HepG2 (cell line): ENCODE data around the gene ZSWIM6. TPM values are rescaled to one million over a fixed set of nuclear protein-coding genes. Genes with fewer than 3 reads are reported as not detected.

Experiments used
- ATAC-seq: fragments of 200-7000 bp; cut with Tn5 transposase; 3 replicates; pipeline ENCODE4 v1.9.1; 2020; ENCODE audit warnings: mild to moderate bottlenecking, moderate library complexity
- BruUV-seq: library from RNA; stranded (reverse); fragments of 400-500 nt; replicated peaks from 2 replicates; lab custom pipeline; 2021; lab: Mats Ljungman, UMichigan
- CTCF ChIA-PET: fragments of 300-600 bp; formaldehyde crosslinking; extraction: SDS; loops from one replicate; lab custom pipeline; 2021; ENCODE audit warnings: low total read pairs, inconsistent platforms, low intra/inter-chr PET ratio; lab: Yijun Ruan, JAX
- POLR2A ChIA-PET: fragments of 350-600 bp; sonication (Branson Sonifier 250); formaldehyde crosslinking; loops from one replicate; lab custom pipeline; 2020; ENCODE audit warnings: antibody characterized with exemption, inconsistent platforms; lab: Yijun Ruan, JAX
- DNase-seq: peaks from one replicate; pipeline ENCODE4 v3.0.0-alpha.2; 2015; ENCODE audit warnings: low spot score
- FAIRE-seq: peaks from 3 replicates; lab custom pipeline; 2011; peaks lifted over from hg19 to GRCh38; lab: Jason Lieb, UNC
- H2AFZ ChIP-seq: one replicate; pipeline ENCODE4 v1.6.1; 2011; ENCODE audit warnings: low read length, inconsistent platforms
- H3K27ac ChIP-seq: fragments of 300-600 bp; 3 replicates; pipeline ENCODE4 v1.8.0; 2011; ENCODE audit warnings: mixed run types, mild to moderate bottlenecking, mixed read lengths, low read length, inconsistent platforms; ENCODE audit not compliant: insufficient read depth; ENCODE audit errors: extremely low read length
- H3K27me3 ChIP-seq, 2 experiments: fragments of 200-600 bp in 1 of 2; 2 replicates in 1 of 2; 3 replicates in 1 of 2; pipeline versions ENCODE4 v1.6.0 to v1.8.0; 2011; ENCODE audit warnings: low read length in 2 of 2, mild to moderate bottlenecking in 2 of 2, moderate library complexity in 2 of 2, inconsistent platforms in 1 of 2; ENCODE audit not compliant: insufficient read depth in 2 of 2, control insufficient read depth in 1 of 2
- H3K36me3 ChIP-seq, 2 experiments: fragments of 200-600 bp in 1 of 2; replicated peaks in 1 of 2; 2 replicates in 1 of 2; 3 replicates in 1 of 2; pipeline versions ENCODE4 v1.5.1 to v1.8.0; 2011; ENCODE audit warnings: low read length in 2 of 2, inconsistent platforms in 1 of 2; ENCODE audit not compliant: insufficient read depth in 2 of 2, control insufficient read depth in 1 of 2
- H3K4me1 ChIP-seq: 2 replicates; pipeline ENCODE4 v1.5.1; 2012; ENCODE audit warnings: low read length, inconsistent platforms; ENCODE audit not compliant: insufficient read depth
- H3K4me2 ChIP-seq: 2 replicates; pipeline ENCODE4 v1.6.0; 2011; ENCODE audit warnings: low read depth, low read length, inconsistent platforms
- H3K4me3 ChIP-seq, 3 experiments: fragments of 200-600 bp in 1 of 3; sonication (generic), shearing (Covaris generic) in 1 of 3; replicated peaks in 1 of 3; 2 replicates each; pipeline ENCODE4 v1.5.1; 2011 to 2016; ENCODE audit warnings: low read length in 3 of 3, inconsistent platforms in 2 of 3, low read depth in 2 of 3, mild to moderate bottlenecking in 2 of 3, control low read depth in 1 of 3, mixed read lengths in 1 of 3; ENCODE audit not compliant: insufficient read depth in 1 of 3
- H3K79me2 ChIP-seq: one replicate; pipeline ENCODE4 v1.6.1; 2011; ENCODE audit warnings: low read length, inconsistent platforms; ENCODE audit not compliant: insufficient read depth
- H3K9ac ChIP-seq: 2 replicates; pipeline ENCODE4 v1.6.0; 2011; ENCODE audit warnings: mild to moderate bottlenecking, low read depth, low read length, inconsistent platforms; ENCODE audit not compliant: insufficient read depth
- H3K9me3 ChIP-seq: 2 replicates; pipeline ENCODE4 v1.5.1; 2012; ENCODE audit warnings: mild to moderate bottlenecking, low read length
- H4K20me1 ChIP-seq: 2 replicates; pipeline ENCODE4 v1.6.0; 2011; ENCODE audit warnings: inconsistent platforms, mild to moderate bottlenecking, low read length, moderate library complexity; ENCODE audit not compliant: insufficient read depth
- IRF2 ChIP-seq: IDR thresholded peaks from 2 replicates; pipeline ENCODE4 v1.6.1; 2018; ENCODE audit warnings: missing genetic modification reagents, missing compliant biosample characterization
- KDM4B ChIP-seq: sonication (generic); formaldehyde crosslinking; IDR thresholded peaks from 2 replicates; pipeline ENCODE4 v1.4.0; 2020; ENCODE audit warnings: missing genetic modification reagents
- MTF2 ChIP-seq: sonication (generic); formaldehyde crosslinking; IDR thresholded peaks from 2 replicates; pipeline ENCODE4 v1.5.0; 2020; ENCODE audit warnings: missing genetic modification reagents, borderline replicate concordance
- NCOA2 ChIP-seq: sonication (generic); formaldehyde crosslinking; IDR thresholded peaks from 2 replicates; pipeline ENCODE4 v1.8.0; 2022; ENCODE audit warnings: inconsistent platforms
- POGZ ChIP-seq: sonication (generic); formaldehyde crosslinking; IDR thresholded peaks from 2 replicates; pipeline ENCODE4 v1.4.0; 2020; ENCODE audit warnings: mild to moderate bottlenecking, missing genetic modification reagents
- SNAI1 ChIP-seq: sonication (generic); formaldehyde crosslinking; IDR thresholded peaks from 2 replicates; pipeline ENCODE4 v1.5.0; 2020; ENCODE audit warnings: mild to moderate bottlenecking, missing genetic modification reagents, borderline replicate concordance
- TCF7L2 ChIP-seq: IDR thresholded peaks from 2 replicates; pipeline ENCODE4 v1.6.1; 2011; ENCODE audit warnings: mild to moderate bottlenecking, low read depth, low read length, moderate library complexity
- ZNF12 ChIP-seq: sonication (generic); formaldehyde crosslinking; IDR thresholded peaks from 2 replicates; pipeline ENCODE4 v1.5.0; 2020; ENCODE audit warnings: missing genetic modification reagents
- ZNF282 ChIP-seq: fragments of 450-650 bp; IDR thresholded peaks from 2 replicates; pipeline ENCODE4 v1.6.1; 2018; ENCODE audit not compliant: partially characterized antibody
- WGBS: methylation state at CpG from one replicate; pipeline ENCODE4 v1.1.6; 2017; ENCODE audit warnings: low lambda C conversion rate; 5-methylcytosine and 5-hydroxymethylcytosine counted together
- in situ Hi-C: cut with HindIII; loops from 2 replicates; pipeline ENCODE4 v1.10.0; 2017; ENCODE audit warnings: low pct_unique_long_range_greater_than_20kb; ENCODE audit not compliant: extremely low pct_ligation_motif_present
- intact Hi-C: fragments of 100-400 bp; cut with micrococcal nuclease; formaldehyde crosslinking; loops from one replicate; pipeline ENCODE4 v1.10.0; 2022; ENCODE audit not compliant: unreplicated experiment
- polyA plus RNA-seq, 8 experiments: library from polyadenylated mRNA; depleted of rRNA in 3 of 8; stranded (reverse) in 7 of 8; unstranded in 1 of 8; fragments of >200 nt; fragmentation: Illumina TruSeq in 4 of 8; extraction: Trizol in 4 of 8; gene quantifications; 2 replicates each; pipeline versions ENCODE4 v1.2.1 to v1.2.3, GENCODE V29; 2011 to 2016; ENCODE audit warnings: low read depth in 4 of 8, missing spikeins in 1 of 8, mixed read lengths in 1 of 8; ENCODE audit not compliant: insufficient read depth in 1 of 8
- total RNA-seq, 5 experiments: library from RNA; depleted of rRNA; stranded (reverse); fragments of >200 nt; fragmentation: Illumina TruSeq; extraction: Trizol; gene quantifications; 2 replicates each; pipeline ENCODE4 v1.2.3, GENCODE V29; 2016; ENCODE audit warnings: low read depth in 1 of 5
- TF ChIP-seq, protein P1 (sequence below): sonication (generic); formaldehyde crosslinking; IDR thresholded peaks from 2 replicates; pipeline ENCODE4 v1.4.0; 2020; ENCODE audit warnings: mild to moderate bottlenecking, missing genetic modification reagents

The ZSWIM6 gene
- total and polyA plus RNA-seq, 2 of the 13 experiments (the other 11 are each of a cell fraction or from before 2014, with no cell fraction given), result 0.82 to 1.9 TPM

DNA sequence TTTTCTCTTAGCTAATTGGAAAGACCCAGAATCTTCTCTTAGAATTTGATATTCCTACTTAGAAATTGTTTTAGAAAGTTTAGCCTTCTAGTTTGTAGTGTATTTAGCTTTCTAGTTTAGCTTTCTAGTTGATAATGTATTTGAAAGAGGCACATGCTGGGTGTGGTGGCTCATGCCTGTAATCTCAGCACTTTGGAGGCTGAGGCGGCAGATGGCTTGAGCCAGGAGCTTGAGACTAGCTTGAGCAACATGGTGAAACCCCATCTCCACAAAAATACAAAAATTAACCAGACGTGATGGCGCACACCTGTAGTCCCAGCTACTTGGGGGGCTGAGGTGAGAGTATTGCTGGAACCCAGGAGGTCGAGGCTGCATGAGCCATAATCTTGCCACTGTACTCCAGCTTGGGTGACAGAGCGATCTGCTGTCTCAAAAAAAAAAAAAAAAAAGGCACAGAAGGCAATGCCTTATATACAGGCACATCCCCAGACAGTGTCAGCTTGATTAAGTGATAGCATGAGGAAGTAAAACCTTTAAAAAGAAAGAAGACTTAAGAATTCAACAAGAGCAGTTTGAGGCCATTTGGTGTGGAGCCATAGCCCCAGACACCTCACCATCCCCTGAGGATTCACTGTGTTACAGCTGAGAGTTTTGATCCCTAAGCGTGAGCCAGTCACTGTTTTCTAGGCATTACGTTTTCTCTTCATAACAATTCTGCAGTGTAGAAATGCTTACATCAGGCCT is 34.6 kb downstream of the ZSWIM6 start:
- intact Hi-C loops, result no loop called here
- no peak overlapping the region for H3K27ac ChIP-seq
- no peak overlapping the region for H3K4me3 ChIP-seq
- H3K36me3 ChIP-seq, result no peaks in the 10 kb centered on the region
- in situ Hi-C loops, result no loop called here
- no peak for ATAC-seq
- TF ChIP-seq TCF7L2 (no peak), NCOA2 (CRISPR knock-in tag) (no peak), SNAI1 (CRISPR knock-in tag) (no peak), KDM4B (CRISPR knock-in tag) (no peak), IRF2 (CRISPR knock-in tag) (no peak), POGZ (no peak), MTF2 (CRISPR knock-in tag) (no peak), ZNF282 (no peak), ZNF12 (CRISPR knock-in tag) (no peak)
- TF ChIP-seq, protein P1, sequence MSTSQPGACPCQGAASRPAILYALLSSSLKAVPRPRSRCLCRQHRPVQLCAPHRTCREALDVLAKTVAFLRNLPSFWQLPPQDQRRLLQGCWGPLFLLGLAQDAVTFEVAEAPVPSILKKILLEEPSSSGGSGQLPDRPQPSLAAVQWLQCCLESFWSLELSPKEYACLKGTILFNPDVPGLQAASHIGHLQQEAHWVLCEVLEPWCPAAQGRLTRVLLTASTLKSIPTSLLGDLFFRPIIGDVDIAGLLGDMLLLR (CRISPR knock-in tag), result no peak
- H3K27me3 ChIP-seq, result 0 out of 5 replicates have a peak, but pooled peaks cover 0 to 1% of the 10 kb centered on the region in 2 experiments
- 44% methylated on average over 7 of the region's 7 CpGs for WGBS
- H3K4me2 ChIP-seq, result no peak overlapping the region
- no peak overlapping the region for H3K9ac ChIP-seq
- H3K4me1 ChIP-seq, result no peaks in the 10 kb centered on the region
- FAIRE-seq, result no peak
- ChIA-PET POLR2A (no interaction called here), CTCF (no interaction called here)
- no peak for DNase-seq
- H2AFZ ChIP-seq, result no peak overlapping the region
- no peaks in the 10 kb centered on the region for H3K9me3 ChIP-seq
- no TSS peak for BruUV-seq
- H3K79me2 ChIP-seq, result no peaks in the 10 kb centered on the region
- H4K20me1 ChIP-seq, result no peaks in the 10 kb centered on the region
